NCI-H2196 treated with DMSO at 0.1 percent for 48 hours (cell line): ENCODE measurements around the gene ZSWIM3.
"Not testable (repeated sequence)": the region's sequence is repeated elsewhere in the genome, so short reads cannot be mapped to it uniquely, and the experiment has no call there.

Experiments used
- DNase-seq: peaks from one replicate; lab custom pipeline; 2025; ENCODE audit not compliant: unreplicated experiment; lab: John Stamatoyannopoulos, UW

ZSWIM3 gene

GRCh38 chr20:45859916-45860315 is 2.5 kb downstream of the ZSWIM3 start:
- no peak for DNase-seq

GRCh38 chr20:45860560-45861220 is 3.3 kb downstream of the ZSWIM3 start:
- no peak for DNase-seq

GRCh38 chr20:45861221-45862075 is 4.0 kb downstream of the ZSWIM3 start:
- DNase-seq = no peak

- no peak for DNase-seq
Measured at GRCh38 chr20:45863543-45864470, 6.4 kb downstream of the ZSWIM3 start.

GRCh38 chr20:45866454-45866853 is 9.0 kb downstream of the ZSWIM3 start:
- no peak for DNase-seq

GRCh38 chr20:45867136-45867818 is 9.9 kb downstream of the ZSWIM3 start:
- no peak for DNase-seq

- no peak for DNase-seq
Measured at GRCh38 chr20:45867819-45868176, 10.4 kb downstream of the ZSWIM3 start.

GRCh38 chr20:45872626-45873025 is 15.2 kb downstream of the ZSWIM3 start:
- no peak for DNase-seq

- DNase-seq = no peak
Measured at GRCh38 chr20:45873409-45874103, 16.1 kb downstream of the ZSWIM3 start.

GRCh38 chr20:45874104-45874481 is 16.7 kb downstream of the ZSWIM3 start:
- not testable (repeated sequence) for DNase-seq

- no peak for DNase-seq
Measured at GRCh38 chr20:45874576-45874975, 17.2 kb downstream of the ZSWIM3 start.

- no peak for DNase-seq
Measured at GRCh38 chr20:45878076-45878761, 20.8 kb downstream of the ZSWIM3 start.

- DNase-seq = peak; percentile 95
Measured at GRCh38 chr20:45880988-45881788, 23.8 kb downstream of the ZSWIM3 start, which contains the start of gene ZSWIM1. ZSWIM1 (plus strand) TSS chr20:45881227; CDS start chr20:45882593, 1,366 bp downstream.

- DNase-seq = no peak
Measured at GRCh38 chr20:45882469-45883099, 25.2 kb downstream of the ZSWIM3 start.

GRCh38 chr20:45883100-45883469 is 25.7 kb downstream of the ZSWIM3 start:
- no peak for DNase-seq

- DNase-seq = no peak
Measured at GRCh38 chr20:45886590-45887345, 29.4 kb downstream of the ZSWIM3 start.

- no peak for DNase-seq
Measured at GRCh38 chr20:45887346-45887715, 29.9 kb downstream of the ZSWIM3 start, which contains the start of gene SPATA25. SPATA25 (minus strand) TSS chr20:45887622; CDS start chr20:45887590, 32 bp downstream.

- DNase-seq = no peak
Measured at GRCh38 chr20:45888681-45889080, 31.3 kb downstream of the ZSWIM3 start.
